K562 (cell line): ENCODE results near the gene OSBP2. TPM values are rescaled to one million over a fixed set of nuclear protein-coding genes. Genes with fewer than 3 reads are reported as not detected.

Source experiments
- ATAC-seq: fragments of 200-7000 bp; cut with Tn5 transposase; 3 replicates; pipeline ENCODE4 v1.9.1; 2020; ENCODE audit warnings: moderate library complexity
- BruUV-seq: library from RNA; stranded (reverse); fragments of 400-500 nt; replicated peaks from 2 replicates; lab custom pipeline; 2021; lab: Mats Ljungman, UMichigan
- CTCF ChIA-PET: fragments of 300-600 bp; formaldehyde crosslinking; extraction: SDS; loops from one replicate; lab custom pipeline; 2021; ENCODE audit warnings: low intra/inter-chr PET ratio; lab: Yijun Ruan, JAX
- POLR2A ChIA-PET: fragments of 300-600, 350-650 bp; sonication (Branson Sonifier 250); formaldehyde crosslinking; extraction: SDS; loops from one replicate; lab custom pipeline; 2021; ENCODE audit warnings: antibody characterized with exemption, inconsistent platforms; lab: Yijun Ruan, JAX
- DNase-seq, 4 experiments: peaks; one replicate each; pipeline versions ENCODE4 v3.0.0 to v3.0.0-alpha.2; 2011 to 2018; ENCODE audit warnings: low spot score in 3 of 4, mixed read lengths in 3 of 4; ENCODE audit errors: extremely low read depth in 1 of 4
- FAIRE-seq: peaks from 2 replicates; lab custom pipeline; 2011; peaks lifted over from hg19 to GRCh38; lab: Jason Lieb, UNC
- H2AFZ ChIP-seq: 2 replicates; pipeline ENCODE4 v1.6.0; 2011; ENCODE audit warnings: low read depth, low read length, control low read depth, inconsistent platforms
- H3K27ac ChIP-seq: fragments of 200-600 bp; 3 replicates; pipeline ENCODE4 v1.8.0; 2011; ENCODE audit warnings: low read depth, mild to moderate bottlenecking, control low read depth, inconsistent platforms, low read length, moderate library complexity, mixed read lengths; ENCODE audit errors: extremely low read depth
- H3K27me3 ChIP-seq, 2 experiments: fragments of 300-600 bp in 1 of 2; 2 replicates in 1 of 2; 3 replicates in 1 of 2; pipeline versions ENCODE4 v1.6.0 to v1.8.0; 2011; ENCODE audit warnings: inconsistent platforms in 2 of 2, low read length in 2 of 2, mild to moderate bottlenecking in 1 of 2, mixed read lengths in 1 of 2, moderate library complexity in 1 of 2; ENCODE audit not compliant: control insufficient read depth in 2 of 2, insufficient read depth in 2 of 2
- H3K36me3 ChIP-seq: fragments of 300-600 bp; 3 replicates; pipeline ENCODE4 v1.8.0; 2011; ENCODE audit warnings: mild to moderate bottlenecking, low read length, inconsistent platforms; ENCODE audit not compliant: control insufficient read depth, insufficient read depth
- H3K4me1 ChIP-seq, 2 experiments: fragments of 200-600 bp in 1 of 2; replicated peaks in 1 of 2; 2 replicates in 1 of 2; 3 replicates in 1 of 2; pipeline versions ENCODE4 v1.5.1 to v1.8.0; 2011; ENCODE audit warnings: inconsistent platforms in 2 of 2, low read length in 2 of 2, mild to moderate bottlenecking in 1 of 2, mixed read lengths in 1 of 2, moderate library complexity in 1 of 2; ENCODE audit not compliant: control insufficient read depth in 2 of 2, insufficient read depth in 2 of 2
- H3K4me2 ChIP-seq: 2 replicates; pipeline ENCODE4 v1.6.1; 2011; ENCODE audit warnings: low read length, control low read depth, inconsistent platforms, mixed read lengths; ENCODE audit not compliant: insufficient read depth
- H3K4me3 ChIP-seq: fragments of 200-600 bp; sonication (generic), shearing (Covaris generic); 2 replicates; pipeline ENCODE4 v1.5.1; 2016; ENCODE audit warnings: control low read depth, inconsistent platforms
- H3K79me2 ChIP-seq: fragments of 200-600 bp; 3 replicates; pipeline ENCODE4 v1.8.0; 2011; ENCODE audit warnings: low read length, inconsistent platforms; ENCODE audit not compliant: control insufficient read depth, insufficient read depth
- H3K9ac ChIP-seq, 2 experiments: 2 replicates each; pipeline versions ENCODE4 v1.6.0 to v1.6.1; 2011; ENCODE audit warnings: low read depth in 2 of 2, low read length in 2 of 2, control low read depth in 1 of 2, inconsistent platforms in 1 of 2, mild to moderate bottlenecking in 1 of 2, mixed read lengths in 1 of 2; ENCODE audit not compliant: insufficient read depth in 1 of 2
- H3K9me1 ChIP-seq: one replicate; pipeline ENCODE4 v1.6.0; 2011; ENCODE audit warnings: inconsistent platforms, mild to moderate bottlenecking, low read length, moderate library complexity; ENCODE audit not compliant: control insufficient read depth, insufficient read depth
- H3K9me3 ChIP-seq: replicated peaks from 2 replicates; pipeline ENCODE4 v1.5.1; 2011; ENCODE audit warnings: low read depth, low read length, inconsistent platforms; ENCODE audit not compliant: control insufficient read depth, insufficient read depth
- H4K20me1 ChIP-seq: replicated peaks from 2 replicates; pipeline ENCODE4 v1.6.1; 2011; ENCODE audit warnings: low read length, inconsistent platforms, mixed read lengths; ENCODE audit not compliant: control insufficient read depth, insufficient read depth
- ATF7 ChIP-seq: fragments of 450-650 bp; IDR thresholded peaks from 2 replicates; pipeline ENCODE4 v1.7.1; 2014; ENCODE audit warnings: mild to moderate bottlenecking, moderate library complexity
- KLF1 ChIP-seq: fragments of 450-650 bp; IDR thresholded peaks from 2 replicates; pipeline ENCODE4 v1.6.1; 2016; ENCODE audit warnings: missing genetic modification characterization, missing compliant biosample characterization
- NR0B1 ChIP-seq: fragments of 450-650 bp; IDR thresholded peaks from one replicate; pipeline ENCODE4 v1.6.1; 2018; ENCODE audit warnings: mild to moderate bottlenecking, moderate library complexity; ENCODE audit not compliant: partially characterized antibody
- SMARCA5 ChIP-seq: fragments of 450-650 bp; IDR thresholded peaks from 2 replicates; pipeline ENCODE4 v1.6.1; 2016
- TRIM28 ChIP-seq: fragments of 450-650 bp; IDR thresholded peaks from 2 replicates; pipeline ENCODE4 v1.6.1; 2017
- ZBED1 ChIP-seq: IDR thresholded peaks from 2 replicates; pipeline ENCODE4 v1.6.1; 2014
- ZNF592 ChIP-seq: fragments of 450-650 bp; IDR thresholded peaks from 2 replicates; pipeline ENCODE4 v1.6.1; 2017; ENCODE audit warnings: antibody characterized with exemption, mild to moderate bottlenecking
- ZNF764 ChIP-seq: fragments of 250-450 bp; sonication (Bioruptor Pico); IDR thresholded peaks from 2 replicates; pipeline ENCODE4 v1.4.0; 2020; ENCODE audit warnings: low read depth, mild to moderate bottlenecking, moderate library complexity
- WGBS: fragments of 100-300 bp; shearing (Covaris generic); methylation state at CpG from one replicate; pipeline ENCODE4 v1.1.6; 2016; ENCODE audit warnings: low coverage, mixed read lengths; ENCODE audit not compliant: insufficient coverage; ENCODE audit errors: missing lambda C conversion rate; 5-methylcytosine and 5-hydroxymethylcytosine counted together
- in situ Hi-C: fragments of 300-500 bp; cut with MboI; formaldehyde crosslinking; loops from 4 replicates; pipeline ENCODE4 v1.15.0; 2018; ENCODE audit warnings: inconsistent platforms, mixed read lengths
- intact Hi-C: fragments of 100-400 bp; cut with micrococcal nuclease; formaldehyde crosslinking; loops from 2 replicates; pipeline ENCODE4 v1.14.2; 2022
- polyA plus RNA-seq, 8 experiments: library from polyadenylated mRNA; depleted of rRNA in 4 of 8; stranded (reverse) in 5 of 8; unstranded in 3 of 8; fragments of >200 nt; fragmentation: Nextera tagmentation in 2 of 8; fragmentation: Illumina TruSeq in 1 of 8; extraction: Ambion mirVana in 2 of 8; extraction: Trizol in 1 of 8; gene quantifications; 2 replicates each; pipeline versions ENCODE4 v1.2.1 to v1.2.3, GENCODE V29; 2011 to 2014; ENCODE audit warnings: inconsistent platforms in 1 of 8, missing spikeins in 1 of 8
- total RNA-seq, 7 experiments: library from RNA; depleted of rRNA in 6 of 7; stranded (reverse); fragments of >200 nt in 6 of 7; fragmentation: Illumina TruSeq in 2 of 7; extraction: Trizol in 2 of 7; gene quantifications; 2 replicates each; pipeline versions ENCODE4 v1.2.1 to v1.2.3, GENCODE V29; 2011 to 2021; ENCODE audit warnings: low replicate concordance in 1 of 7
- TF ChIP-seq, protein P1 (sequence below), 3 experiments: fragments of 200-800 bp in 1 of 3; sonication (Bioruptor generic) in 1 of 3; sonication (generic) in 1 of 3; formaldehyde crosslinking in 1 of 3; IDR thresholded peaks; 2 replicates each; pipeline versions ENCODE4 v1.6.1 to v1.8.0; 2016 to 2022; ENCODE audit warnings: mild to moderate bottlenecking in 2 of 3, missing compliant biosample characterization in 2 of 3, missing genetic modification characterization in 2 of 3, missing genetic modification reagents in 1 of 3

The OSBP2 gene
- total and polyA plus RNA-seq, 9 of the 15 experiments (the other 6 are each of a cell fraction or from before 2014, with no cell fraction given), result 0.52 to 29.5 (median 21.6) TPM

DNA sequence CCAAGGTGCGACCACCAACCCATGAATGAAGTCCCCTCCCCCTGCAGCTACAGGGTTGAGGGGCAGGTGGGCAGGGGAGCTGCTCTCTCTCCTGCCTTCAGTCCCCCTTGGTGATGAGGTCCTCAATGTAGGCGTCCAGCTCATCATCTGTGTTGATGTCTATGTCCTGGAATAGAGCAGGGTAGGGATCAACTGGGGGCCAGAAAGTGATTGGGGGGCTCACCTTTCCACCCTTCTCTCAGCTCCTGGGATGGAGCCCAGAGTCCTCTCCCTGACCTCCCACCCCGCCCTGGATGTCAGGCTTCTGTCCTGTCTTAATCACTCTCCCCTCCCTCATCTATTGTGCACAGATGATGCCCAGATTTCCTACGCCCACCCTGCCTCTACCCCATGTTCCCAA, 232.0 kb downstream of the OSBP2 start:
- DNase-seq (no peak), FAIRE-seq (no peak), ATAC-seq (no peak)
- no peak overlapping the region for H3K27ac ChIP-seq
- BruUV-seq, result no TSS peak
- H3K4me3 ChIP-seq, result no peak overlapping the region
- H3K9me1 ChIP-seq, result no peaks in the 10 kb centered on the region
- WGBS, result 67% methylated on average over 2 of the region's 4 CpGs
- in situ Hi-C loops (no loop called here), intact Hi-C loops (no loop called here)
- H2AFZ ChIP-seq, result no peak overlapping the region
- H3K4me2 ChIP-seq, result no peak overlapping the region
- H3K36me3 ChIP-seq, result peaks cover 60% of the 10 kb centered on the region; the same call in 2 of the 3 replicates
- H3K79me2 ChIP-seq, result no peaks in the 10 kb centered on the region
- H3K9ac ChIP-seq, result no peak overlapping the region
- H3K9me3 ChIP-seq, result no peaks in the 10 kb centered on the region
- H3K27me3 ChIP-seq, result no peaks in the 10 kb centered on the region
- no peaks in the 10 kb centered on the region for H3K4me1 ChIP-seq
- POLR2A ChIA-PET, result no interaction called here
- CTCF ChIA-PET, result no interaction called here
- no peaks in the 10 kb centered on the region for H4K20me1 ChIP-seq
- no peak for TF ChIP-seq ZNF764 (CRISPR knock-in tag)
- TF ChIP-seq KLF1 (tag), result no peak
- TF ChIP-seq NR0B1, result no peak
- TF ChIP-seq TRIM28, result no peak
- TF ChIP-seq SMARCA5, result no peak
- TF ChIP-seq ZNF592, result no peak
- no peak for TF ChIP-seq ZBED1
- TF ChIP-seq, protein P1, sequence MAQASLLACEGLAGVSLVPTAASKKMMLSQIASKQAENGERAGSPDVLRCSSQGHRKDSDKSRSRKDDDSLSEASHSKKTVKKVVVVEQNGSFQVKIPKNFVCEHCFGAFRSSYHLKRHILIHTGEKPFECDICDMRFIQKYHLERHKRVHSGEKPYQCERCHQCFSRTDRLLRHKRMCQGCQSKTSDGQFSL (CRISPR knock-in tag; IDR thresholded peaks at IDR 0.05), result no peak
- TF ChIP-seq, protein P1 (tag; IDR thresholded peaks at IDR 0.05), result no peak
- TF ChIP-seq ATF7, result no peak
